HepG2 (cell line): Measurements from ENCODE around the gene DIS3L2. TPM values are rescaled to one million over a fixed set of nuclear protein-coding genes. Genes with fewer than 3 reads are reported as not detected.

ENCODE experiments used
- CEBPG ChIP-seq: IDR thresholded peaks from 2 replicates; pipeline ENCODE4 v1.6.1; 2016
- CREBL2 ChIP-seq: sonication (generic); formaldehyde crosslinking; IDR thresholded peaks from 2 replicates; pipeline ENCODE4 v1.8.1; 2023; ENCODE audit warnings: missing genetic modification reagents, mild to moderate bottlenecking, borderline replicate concordance
- FUBP1 ChIP-seq: sonication (generic); formaldehyde crosslinking; IDR thresholded peaks from 2 replicates; pipeline ENCODE4 v1.5.1; 2020; ENCODE audit warnings: missing genetic modification reagents, mild to moderate bottlenecking, borderline replicate concordance
- KLF15 ChIP-seq: sonication (generic); formaldehyde crosslinking; IDR thresholded peaks from 2 replicates; pipeline ENCODE4 v1.8.1; 2023; ENCODE audit warnings: borderline replicate concordance, mild to moderate bottlenecking, inconsistent platforms, missing genetic modification reagents, mixed read lengths
- PPARG ChIP-seq: conservative IDR thresholded peaks from 2 replicates; pipeline ENCODE4 v1.6.1; 2016; ENCODE audit warnings: missing biosample characterization, missing genetic modification reagents
- PRDM15 ChIP-seq: sonication (generic); formaldehyde crosslinking; IDR thresholded peaks from 2 replicates; pipeline ENCODE4 v1.4.0; 2020; ENCODE audit warnings: missing genetic modification reagents
- REXO4 ChIP-seq: sonication (generic); formaldehyde crosslinking; IDR thresholded peaks from 2 replicates; pipeline ENCODE4 v1.8.0; 2022; ENCODE audit warnings: missing genetic modification reagents, mild to moderate bottlenecking, borderline replicate concordance
- RFX3 ChIP-seq: IDR thresholded peaks from 2 replicates; pipeline ENCODE4 v1.6.1; 2016; ENCODE audit warnings: missing biosample characterization, missing genetic modification reagents
- RFXAP ChIP-seq: sonication (generic); formaldehyde crosslinking; IDR thresholded peaks from 2 replicates; pipeline ENCODE4 v1.4.0; 2020; ENCODE audit warnings: missing genetic modification reagents, borderline replicate concordance
- SP4 ChIP-seq: sonication (generic); formaldehyde crosslinking; IDR thresholded peaks from 2 replicates; pipeline ENCODE4 v1.8.1; 2023; ENCODE audit warnings: mild to moderate bottlenecking, missing genetic modification reagents
- SSRP1 ChIP-seq: IDR thresholded peaks from 2 replicates; pipeline ENCODE4 v1.6.1; 2016; ENCODE audit warnings: control low read depth
- ZFYVE20 ChIP-seq: sonication (generic); formaldehyde crosslinking; IDR thresholded peaks from 2 replicates; pipeline ENCODE4 v1.8.0; 2023; ENCODE audit warnings: low read depth, mild to moderate bottlenecking, moderate library complexity, missing genetic modification reagents, borderline replicate concordance
- ZNF33A ChIP-seq: sonication (generic); formaldehyde crosslinking; IDR thresholded peaks from 2 replicates; pipeline ENCODE4 v1.5.1; 2020; ENCODE audit warnings: missing genetic modification reagents, mild to moderate bottlenecking, moderate library complexity, borderline replicate concordance
- polyA plus RNA-seq, 8 experiments: library from polyadenylated mRNA; depleted of rRNA in 3 of 8; stranded (reverse) in 7 of 8; unstranded in 1 of 8; fragments of >200 nt; fragmentation: Illumina TruSeq in 4 of 8; extraction: Trizol in 4 of 8; gene quantifications; 2 replicates each; pipeline versions ENCODE4 v1.2.1 to v1.2.3, GENCODE V29; 2011 to 2016; ENCODE audit warnings: low read depth in 4 of 8, missing spikeins in 1 of 8, mixed read lengths in 1 of 8; ENCODE audit not compliant: insufficient read depth in 1 of 8
- total RNA-seq, 5 experiments: library from RNA; depleted of rRNA; stranded (reverse); fragments of >200 nt; fragmentation: Illumina TruSeq; extraction: Trizol; gene quantifications; 2 replicates each; pipeline ENCODE4 v1.2.3, GENCODE V29; 2016; ENCODE audit warnings: low read depth in 1 of 5

Gene DIS3L2
- total and polyA plus RNA-seq, 2 of the 13 experiments (the other 11 are each of a cell fraction or from before 2014, with no cell fraction given): 7.0 to 23.9 TPM

GRCh38 chr2:232335859-232336215 lies 374.3 kb downstream of the DIS3L2 start (continued):
- no peak for TF ChIP-seq FUBP1 (CRISPR knock-in tag)
- no peak for TF ChIP-seq REXO4 (CRISPR knock-in tag)
- no peak for TF ChIP-seq PRDM15 (CRISPR knock-in tag)
- TF ChIP-seq RFXAP (CRISPR knock-in tag): no peak
- no peak for TF ChIP-seq ZNF33A (CRISPR knock-in tag)
- TF ChIP-seq CEBPG (CRISPR knock-in tag): no peak
- no peak for TF ChIP-seq RFX3 (CRISPR knock-in tag)
- no peak for TF ChIP-seq KLF15 (CRISPR knock-in tag)
- no peak for TF ChIP-seq PPARG (CRISPR knock-in tag)
- TF ChIP-seq SSRP1: no peak
- TF ChIP-seq ZFYVE20: no peak
- TF ChIP-seq CREBL2 (CRISPR knock-in tag): no peak
- TF ChIP-seq SP4 (CRISPR knock-in tag): no peak
